SK-N-SH treated with all-trans-retinoic acid at 6 μM for 48 hours (cell line): ENCODE results near the gene IL17C.

Experiments
- ATAC-seq: fragments of 200-7000 bp; cut with Tn5 transposase; 3 replicates; pipeline ENCODE4 v1.9.1; 2020; ENCODE audit warnings: mild to moderate bottlenecking, moderate library complexity
- ARNTL ChIP-seq: fragments of 450-650 bp; formaldehyde crosslinking; IDR thresholded peaks from 2 replicates; pipeline ENCODE4 v1.5.0; 2020; ENCODE audit warnings: low read depth, mild to moderate bottlenecking, moderate library complexity, borderline replicate concordance
- BACH2 ChIP-seq: fragments of 250-450 bp; sonication (Bioruptor Pico); IDR thresholded peaks from 2 replicates; pipeline ENCODE4 v1.9.0; 2021; ENCODE audit warnings: mild to moderate bottlenecking, borderline replicate concordance
- CSDC2 ChIP-seq: fragments of 250-450 bp; sonication (Bioruptor Pico); IDR thresholded peaks from 2 replicates; pipeline ENCODE4 v1.5.0; 2020; ENCODE audit warnings: mild to moderate bottlenecking, moderate library complexity
- ESRRG ChIP-seq: fragments of 250-450 bp; sonication (Bioruptor Pico); IDR thresholded peaks from 2 replicates; pipeline ENCODE4 v1.6.1; 2021; ENCODE audit warnings: mild to moderate bottlenecking
- GLIS3 ChIP-seq: fragments of 250-450 bp; sonication (Bioruptor Pico); IDR thresholded peaks from 2 replicates; pipeline ENCODE4 v1.5.0; 2020; ENCODE audit warnings: mild to moderate bottlenecking, moderate library complexity
- ISL1 ChIP-seq: fragments of 250-450 bp; sonication (Bioruptor Pico); IDR thresholded peaks from 2 replicates; pipeline ENCODE4 v2.1.2; 2022; ENCODE audit warnings: mild to moderate bottlenecking, moderate library complexity
- PPARA ChIP-seq: fragments of 250-450 bp; sonication (Bioruptor Pico); IDR thresholded peaks from 2 replicates; pipeline ENCODE4 v1.5.0; 2020; ENCODE audit warnings: mild to moderate bottlenecking, borderline replicate concordance
- RARB ChIP-seq: fragments of 250-450 bp; sonication (Bioruptor Pico); IDR thresholded peaks from 2 replicates; pipeline ENCODE4 v1.8.0; 2021; ENCODE audit warnings: mild to moderate bottlenecking, moderate library complexity
- SNAI2 ChIP-seq: fragments of 250-450 bp; sonication (Bioruptor Pico); IDR thresholded peaks from 2 replicates; pipeline ENCODE4 v1.5.0; 2020; ENCODE audit warnings: mild to moderate bottlenecking, moderate library complexity
- TOX ChIP-seq: fragments of 250-450 bp; sonication (Bioruptor Pico); IDR thresholded peaks from 2 replicates; pipeline ENCODE4 v1.8.0; 2021; ENCODE audit warnings: mild to moderate bottlenecking, moderate library complexity, borderline replicate concordance
- ZFP30 ChIP-seq: fragments of 450-650 bp; formaldehyde crosslinking; IDR thresholded peaks from 2 replicates; pipeline ENCODE4 v1.5.0; 2022; ENCODE audit warnings: mild to moderate bottlenecking, moderate library complexity
- ZNF70 ChIP-seq: fragments of 450-650 bp; formaldehyde crosslinking; IDR thresholded peaks from 2 replicates; pipeline ENCODE4 v1.5.0; 2020; ENCODE audit warnings: mild to moderate bottlenecking, moderate library complexity
- ZNF8 ChIP-seq: fragments of 450-650 bp; formaldehyde crosslinking; IDR thresholded peaks from 2 replicates; pipeline ENCODE4 v1.5.0; 2020; ENCODE audit warnings: mild to moderate bottlenecking, moderate library complexity
- TF ChIP-seq, protein P1 (sequence below): fragments of 250-450 bp; sonication (Bioruptor Pico); IDR thresholded peaks from 2 replicates; pipeline ENCODE4 v1.5.1; 2020; ENCODE audit warnings: low read depth, mild to moderate bottlenecking, moderate library complexity
- TF ChIP-seq, protein P2 (sequence below): fragments of 250-450 bp; sonication (Bioruptor Pico); IDR thresholded peaks from 2 replicates; pipeline ENCODE4 v1.5.1; 2021; ENCODE audit warnings: mild to moderate bottlenecking, moderate library complexity
- TF ChIP-seq, protein P3 (sequence below): fragments of 250-450 bp; sonication (Bioruptor Pico); IDR thresholded peaks from 2 replicates; pipeline ENCODE4 v1.5.0; 2020; ENCODE audit warnings: mild to moderate bottlenecking, moderate library complexity
- TF ChIP-seq, protein P4 (sequence below): fragments of 250-450 bp; sonication (Bioruptor Pico); IDR thresholded peaks from 2 replicates; pipeline ENCODE4 v1.8.0; 2021; ENCODE audit warnings: low read depth, mild to moderate bottlenecking, moderate library complexity, borderline replicate concordance
- TF ChIP-seq, protein P5 (sequence below): fragments of 250-450 bp; sonication (Bioruptor Pico); IDR thresholded peaks from 2 replicates; pipeline ENCODE4 v1.8.0; 2020; ENCODE audit warnings: mild to moderate bottlenecking, moderate library complexity, borderline replicate concordance

The IL17C gene

DNA sequence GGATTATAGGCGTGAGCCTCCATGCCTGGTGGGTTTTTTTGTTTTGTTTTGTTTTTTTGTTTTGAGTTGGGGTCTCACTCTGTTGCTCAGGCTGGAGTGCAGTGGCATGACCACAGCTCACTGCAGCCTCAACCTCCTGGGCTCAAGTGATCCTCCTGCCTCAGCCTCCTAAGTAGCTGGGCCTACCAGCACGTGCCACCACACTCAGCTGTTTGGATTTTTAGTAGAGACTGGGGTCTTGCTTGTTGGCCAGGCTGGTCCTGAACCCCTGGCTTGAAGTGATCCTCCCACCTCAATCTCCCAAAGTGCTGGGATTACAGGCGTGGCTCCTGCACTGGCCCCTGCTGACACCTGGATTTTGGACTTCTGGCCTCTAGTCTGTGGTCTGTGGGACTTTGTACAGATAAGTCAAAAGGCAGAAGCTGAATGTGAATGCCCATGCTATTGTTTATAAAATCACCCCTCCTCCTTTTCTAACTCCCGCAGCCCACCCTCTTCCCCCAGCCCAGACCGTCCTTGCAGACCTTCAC, 42.2 kb downstream of the IL17C start:
- ATAC-seq, result no peak
- TF ChIP-seq TOX (CRISPR knock-in tag), result no peak
- TF ChIP-seq ZNF8 (CRISPR knock-in tag), result no peak
- TF ChIP-seq RARB (CRISPR knock-in tag), result no peak
- TF ChIP-seq BACH2 (CRISPR knock-in tag), result no peak
- TF ChIP-seq, protein P1, sequence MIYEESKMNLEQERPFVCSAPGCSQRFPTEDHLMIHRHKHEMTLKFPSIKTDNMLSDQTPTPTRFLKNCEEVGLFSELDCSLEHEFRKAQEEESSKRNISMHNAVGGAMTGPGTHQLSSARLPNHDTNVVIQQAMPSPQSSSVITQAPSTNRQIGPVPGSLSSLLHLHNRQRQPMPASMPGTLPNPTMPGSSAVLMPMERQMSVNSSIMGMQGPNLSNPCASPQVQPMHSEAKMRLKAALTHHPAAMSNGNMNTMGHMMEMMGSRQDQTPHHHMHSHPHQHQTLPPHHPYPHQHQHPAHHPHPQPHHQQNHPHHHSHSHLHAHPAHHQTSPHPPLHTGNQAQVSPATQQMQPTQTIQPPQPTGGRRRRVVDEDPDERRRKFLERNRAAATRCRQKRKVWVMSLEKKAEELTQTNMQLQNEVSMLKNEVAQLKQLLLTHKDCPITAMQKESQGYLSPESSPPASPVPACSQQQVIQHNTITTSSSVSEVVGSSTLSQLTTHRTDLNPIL (CRISPR knock-in tag), result no peak
- no peak for TF ChIP-seq ESRRG (CRISPR knock-in tag)

DNA sequence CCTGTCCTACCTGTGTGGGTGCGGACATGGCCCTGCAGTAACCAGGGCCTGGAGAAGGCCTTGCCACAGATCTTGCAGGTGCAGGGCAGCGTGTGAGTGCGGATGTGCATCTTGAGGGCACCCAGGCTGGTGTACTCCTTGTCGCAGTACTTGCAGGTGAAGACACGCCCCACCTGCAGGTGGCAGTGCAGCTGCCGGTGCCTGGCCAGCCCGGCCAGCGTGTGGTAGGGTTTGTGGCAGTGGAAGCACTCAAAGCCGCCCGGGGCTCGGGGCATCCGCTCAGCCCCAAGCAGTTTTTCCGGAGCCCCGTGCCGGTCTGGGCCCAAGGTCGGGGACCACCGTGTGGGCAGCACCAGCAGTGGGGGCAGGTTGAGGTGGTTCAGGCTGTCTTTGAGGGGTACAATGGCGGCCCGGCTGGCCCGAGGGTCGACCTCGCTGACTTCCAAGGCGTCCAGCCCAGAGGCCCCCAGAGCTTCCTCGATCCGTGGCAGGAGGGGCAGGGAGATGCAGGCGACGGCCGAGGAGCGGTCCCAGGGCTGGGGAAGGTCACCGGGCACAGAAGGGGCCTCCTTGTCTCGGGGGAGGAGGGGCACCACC, 42.8 kb downstream of the IL17C start:
- no peak for ATAC-seq
- TF ChIP-seq ARNTL (CRISPR knock-in tag), result no peak
- TF ChIP-seq GLIS3 (CRISPR knock-in tag), result no peak
- TF ChIP-seq, protein P2, sequence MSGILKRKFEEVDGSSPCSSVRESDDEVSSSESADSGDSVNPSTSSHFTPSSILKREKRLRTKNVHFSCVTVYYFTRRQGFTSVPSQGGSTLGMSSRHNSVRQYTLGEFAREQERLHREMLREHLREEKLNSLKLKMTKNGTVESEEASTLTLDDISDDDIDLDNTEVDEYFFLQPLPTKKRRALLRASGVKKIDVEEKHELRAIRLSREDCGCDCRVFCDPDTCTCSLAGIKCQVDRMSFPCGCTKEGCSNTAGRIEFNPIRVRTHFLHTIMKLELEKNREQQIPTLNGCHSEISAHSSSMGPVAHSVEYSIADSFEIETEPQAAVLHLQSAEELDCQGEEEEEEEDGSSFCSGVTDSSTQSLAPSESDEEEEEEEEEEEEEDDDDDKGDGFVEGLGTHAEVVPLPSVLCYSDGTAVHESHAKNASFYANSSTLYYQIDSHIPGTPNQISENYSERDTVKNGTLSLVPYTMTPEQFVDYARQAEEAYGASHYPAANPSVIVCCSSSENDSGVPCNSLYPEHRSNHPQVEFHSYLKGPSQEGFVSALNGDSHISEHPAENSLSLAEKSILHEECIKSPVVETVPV (CRISPR knock-in tag), result no peak
- TF ChIP-seq CSDC2 (CRISPR knock-in tag), result no peak
- TF ChIP-seq ZFP30, result no peak
- no peak for TF ChIP-seq TOX (CRISPR knock-in tag)
- no peak for TF ChIP-seq RARB (CRISPR knock-in tag)
- TF ChIP-seq ISL1 (CRISPR knock-in tag), result no peak
- TF ChIP-seq, protein P3, sequence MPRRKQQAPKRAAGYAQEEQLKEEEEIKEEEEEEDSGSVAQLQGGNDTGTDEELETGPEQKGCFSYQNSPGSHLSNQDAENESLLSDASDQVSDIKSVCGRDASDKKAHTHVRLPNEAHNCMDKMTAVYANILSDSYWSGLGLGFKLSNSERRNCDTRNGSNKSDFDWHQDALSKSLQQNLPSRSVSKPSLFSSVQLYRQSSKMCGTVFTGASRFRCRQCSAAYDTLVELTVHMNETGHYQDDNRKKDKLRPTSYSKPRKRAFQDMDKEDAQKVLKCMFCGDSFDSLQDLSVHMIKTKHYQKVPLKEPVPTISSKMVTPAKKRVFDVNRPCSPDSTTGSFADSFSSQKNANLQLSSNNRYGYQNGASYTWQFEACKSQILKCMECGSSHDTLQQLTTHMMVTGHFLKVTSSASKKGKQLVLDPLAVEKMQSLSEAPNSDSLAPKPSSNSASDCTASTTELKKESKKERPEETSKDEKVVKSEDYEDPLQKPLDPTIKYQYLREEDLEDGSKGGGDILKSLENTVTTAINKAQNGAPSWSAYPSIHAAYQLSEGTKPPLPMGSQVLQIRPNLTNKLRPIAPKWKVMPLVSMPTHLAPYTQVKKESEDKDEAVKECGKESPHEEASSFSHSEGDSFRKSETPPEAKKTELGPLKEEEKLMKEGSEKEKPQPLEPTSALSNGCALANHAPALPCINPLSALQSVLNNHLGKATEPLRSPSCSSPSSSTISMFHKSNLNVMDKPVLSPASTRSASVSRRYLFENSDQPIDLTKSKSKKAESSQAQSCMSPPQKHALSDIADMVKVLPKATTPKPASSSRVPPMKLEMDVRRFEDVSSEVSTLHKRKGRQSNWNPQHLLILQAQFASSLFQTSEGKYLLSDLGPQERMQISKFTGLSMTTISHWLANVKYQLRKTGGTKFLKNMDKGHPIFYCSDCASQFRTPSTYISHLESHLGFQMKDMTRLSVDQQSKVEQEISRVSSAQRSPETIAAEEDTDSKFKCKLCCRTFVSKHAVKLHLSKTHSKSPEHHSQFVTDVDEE (CRISPR knock-in tag), result no peak

DNA sequence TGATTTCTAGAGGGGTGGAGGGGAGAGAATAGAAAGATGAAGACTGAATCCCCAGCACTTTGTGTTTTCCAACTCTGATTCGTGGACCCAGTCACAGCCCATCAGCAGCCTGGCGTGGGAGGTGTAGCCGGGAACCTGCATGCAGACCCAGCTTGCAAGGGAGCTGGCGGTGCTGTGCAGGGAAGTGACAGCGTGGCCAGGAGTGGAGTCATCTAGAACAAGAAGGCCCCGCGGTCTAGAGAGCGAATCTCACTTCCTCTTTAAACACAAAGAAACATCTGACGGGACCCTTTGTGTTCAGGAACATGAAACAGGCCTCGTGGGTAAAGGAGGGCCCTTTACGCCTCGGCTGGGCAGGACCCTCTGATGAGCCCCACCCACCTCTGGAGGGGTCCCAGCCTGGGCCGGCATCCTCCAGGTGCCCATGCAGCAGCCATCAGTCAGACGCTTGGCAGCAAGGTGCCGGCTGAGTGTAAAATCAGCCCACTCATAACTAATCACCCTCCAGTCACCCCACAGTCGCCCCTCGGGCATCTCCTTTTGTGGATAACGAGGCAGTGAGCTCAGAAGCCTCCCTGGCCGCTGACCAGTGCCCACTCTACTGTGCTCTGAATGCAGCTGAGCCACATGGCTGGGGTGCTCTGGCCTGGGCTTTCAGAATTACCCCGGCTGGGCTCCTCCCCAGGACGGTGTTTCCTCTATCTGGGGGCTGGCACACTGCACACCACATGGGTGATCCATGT, 43.5 kb downstream of the IL17C start:
- TF ChIP-seq, protein P4, sequence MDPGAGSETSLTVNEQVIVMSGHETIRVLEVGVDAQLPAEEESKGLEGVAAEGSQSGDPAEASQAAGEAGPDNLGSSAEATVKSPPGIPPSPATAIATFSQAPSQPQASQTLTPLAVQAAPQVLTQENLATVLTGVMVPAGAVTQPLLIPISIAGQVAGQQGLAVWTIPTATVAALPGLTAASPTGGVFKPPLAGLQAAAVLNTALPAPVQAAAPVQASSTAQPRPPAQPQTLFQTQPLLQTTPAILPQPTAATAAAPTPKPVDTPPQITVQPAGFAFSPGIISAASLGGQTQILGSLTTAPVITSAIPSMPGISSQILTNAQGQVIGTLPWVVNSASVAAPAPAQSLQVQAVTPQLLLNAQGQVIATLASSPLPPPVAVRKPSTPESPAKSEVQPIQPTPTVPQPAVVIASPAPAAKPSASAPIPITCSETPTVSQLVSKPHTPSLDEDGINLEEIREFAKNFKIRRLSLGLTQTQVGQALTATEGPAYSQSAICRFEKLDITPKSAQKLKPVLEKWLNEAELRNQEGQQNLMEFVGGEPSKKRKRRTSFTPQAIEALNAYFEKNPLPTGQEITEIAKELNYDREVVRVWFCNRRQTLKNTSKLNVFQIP (CRISPR knock-in tag), result no peak
- TF ChIP-seq SNAI2 (CRISPR knock-in tag) (no peak), ARNTL (CRISPR knock-in tag) (no peak), ZNF70 (CRISPR knock-in tag) (no peak), PPARA (CRISPR knock-in tag) (no peak), ISL1 (CRISPR knock-in tag) (no peak)
- TF ChIP-seq, protein P3 (CRISPR knock-in tag), result no peak
- TF ChIP-seq, protein P1 (CRISPR knock-in tag), result no peak
- TF ChIP-seq, protein P5, sequence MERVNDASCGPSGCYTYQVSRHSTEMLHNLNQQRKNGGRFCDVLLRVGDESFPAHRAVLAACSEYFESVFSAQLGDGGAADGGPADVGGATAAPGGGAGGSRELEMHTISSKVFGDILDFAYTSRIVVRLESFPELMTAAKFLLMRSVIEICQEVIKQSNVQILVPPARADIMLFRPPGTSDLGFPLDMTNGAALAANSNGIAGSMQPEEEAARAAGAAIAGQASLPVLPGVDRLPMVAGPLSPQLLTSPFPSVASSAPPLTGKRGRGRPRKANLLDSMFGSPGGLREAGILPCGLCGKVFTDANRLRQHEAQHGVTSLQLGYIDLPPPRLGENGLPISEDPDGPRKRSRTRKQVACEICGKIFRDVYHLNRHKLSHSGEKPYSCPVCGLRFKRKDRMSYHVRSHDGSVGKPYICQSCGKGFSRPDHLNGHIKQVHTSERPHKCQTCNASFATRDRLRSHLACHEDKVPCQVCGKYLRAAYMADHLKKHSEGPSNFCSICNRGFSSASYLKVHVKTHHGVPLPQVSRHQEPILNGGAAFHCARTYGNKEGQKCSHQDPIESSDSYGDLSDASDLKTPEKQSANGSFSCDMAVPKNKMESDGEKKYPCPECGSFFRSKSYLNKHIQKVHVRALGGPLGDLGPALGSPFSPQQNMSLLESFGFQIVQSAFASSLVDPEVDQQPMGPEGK (CRISPR knock-in tag), result no peak
- TF ChIP-seq, protein P2 (CRISPR knock-in tag), result no peak
- TF ChIP-seq, all 23 proteins: peak for 0
- no peak for ATAC-seq
